Measurements from ENCODE around the gene SMIM43.

The SMIM43 gene

GRCh38 chr4:121712001-121712651, 52.8 kb downstream of the SMIM43 start:
- no peak overlapping the region for H3K4me3 ChIP-seq (ENCODE audit: low read depth, low read length)

GRCh38 chr4:121711263-121712000, 53.5 kb downstream of the SMIM43 start:
- H3K4me3 ChIP-seq (ENCODE audit: low read depth, low read length), result no peak overlapping the region
- TF ChIP-seq, protein P1, sequence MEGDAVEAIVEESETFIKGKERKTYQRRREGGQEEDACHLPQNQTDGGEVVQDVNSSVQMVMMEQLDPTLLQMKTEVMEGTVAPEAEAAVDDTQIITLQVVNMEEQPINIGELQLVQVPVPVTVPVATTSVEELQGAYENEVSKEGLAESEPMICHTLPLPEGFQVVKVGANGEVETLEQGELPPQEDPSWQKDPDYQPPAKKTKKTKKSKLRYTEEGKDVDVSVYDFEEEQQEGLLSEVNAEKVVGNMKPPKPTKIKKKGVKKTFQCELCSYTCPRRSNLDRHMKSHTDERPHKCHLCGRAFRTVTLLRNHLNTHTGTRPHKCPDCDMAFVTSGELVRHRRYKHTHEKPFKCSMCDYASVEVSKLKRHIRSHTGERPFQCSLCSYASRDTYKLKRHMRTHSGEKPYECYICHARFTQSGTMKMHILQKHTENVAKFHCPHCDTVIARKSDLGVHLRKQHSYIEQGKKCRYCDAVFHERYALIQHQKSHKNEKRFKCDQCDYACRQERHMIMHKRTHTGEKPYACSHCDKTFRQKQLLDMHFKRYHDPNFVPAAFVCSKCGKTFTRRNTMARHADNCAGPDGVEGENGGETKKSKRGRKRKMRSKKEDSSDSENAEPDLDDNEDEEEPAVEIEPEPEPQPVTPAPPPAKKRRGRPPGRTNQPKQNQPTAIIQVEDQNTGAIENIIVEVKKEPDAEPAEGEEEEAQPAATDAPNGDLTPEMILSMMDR (IDR thresholded peaks at IDR 0.05; ENCODE audit: borderline replicate concordance, insufficient read depth, low read depth, low read length), result no peak

More at GRCh38 chr4:121712001-121712651, 52.8 kb downstream of the SMIM43 start:
- TF ChIP-seq, protein P1 (IDR thresholded peaks at IDR 0.05; ENCODE audit: borderline replicate concordance, insufficient read depth, low read depth, low read length), result no peak

DNA sequence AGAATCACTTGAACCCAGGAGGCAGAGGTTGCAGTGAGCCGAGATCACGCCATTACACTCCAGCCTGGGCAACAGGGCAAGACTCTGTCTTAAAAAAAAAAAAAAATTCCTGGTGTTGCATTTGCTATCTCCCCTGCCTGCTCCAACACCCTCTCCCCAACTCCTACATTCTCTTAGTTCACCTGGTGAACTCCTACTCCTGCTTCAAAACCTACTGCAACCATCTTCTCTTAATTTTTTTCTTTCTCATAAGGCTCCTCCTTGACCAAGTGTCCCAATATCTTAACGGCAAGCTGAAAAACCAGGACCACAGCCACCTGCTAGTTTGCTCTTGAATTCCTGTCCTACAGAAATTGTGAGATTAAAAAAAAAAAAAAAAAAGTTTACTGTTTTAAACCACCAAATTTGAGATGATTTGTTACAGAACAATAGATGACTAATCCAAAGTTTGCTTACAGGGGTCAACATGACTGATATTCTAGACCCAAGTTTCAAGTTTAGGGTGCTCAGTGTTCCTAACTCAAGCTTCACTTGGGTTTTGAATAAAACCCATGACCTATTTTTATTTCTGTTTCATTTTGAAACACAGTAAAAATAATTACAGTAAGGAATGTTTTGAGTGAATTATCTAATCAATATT, 55.1 kb downstream of the SMIM43 start:
- H3K4me3 ChIP-seq (ENCODE audit: low read depth, low read length), result no peak overlapping the region
- TF ChIP-seq, protein P1 (IDR thresholded peaks at IDR 0.05; ENCODE audit: borderline replicate concordance, insufficient read depth, low read depth, low read length), result no peak
